ENCODE measurements around the gene ORM2.

DNA sequence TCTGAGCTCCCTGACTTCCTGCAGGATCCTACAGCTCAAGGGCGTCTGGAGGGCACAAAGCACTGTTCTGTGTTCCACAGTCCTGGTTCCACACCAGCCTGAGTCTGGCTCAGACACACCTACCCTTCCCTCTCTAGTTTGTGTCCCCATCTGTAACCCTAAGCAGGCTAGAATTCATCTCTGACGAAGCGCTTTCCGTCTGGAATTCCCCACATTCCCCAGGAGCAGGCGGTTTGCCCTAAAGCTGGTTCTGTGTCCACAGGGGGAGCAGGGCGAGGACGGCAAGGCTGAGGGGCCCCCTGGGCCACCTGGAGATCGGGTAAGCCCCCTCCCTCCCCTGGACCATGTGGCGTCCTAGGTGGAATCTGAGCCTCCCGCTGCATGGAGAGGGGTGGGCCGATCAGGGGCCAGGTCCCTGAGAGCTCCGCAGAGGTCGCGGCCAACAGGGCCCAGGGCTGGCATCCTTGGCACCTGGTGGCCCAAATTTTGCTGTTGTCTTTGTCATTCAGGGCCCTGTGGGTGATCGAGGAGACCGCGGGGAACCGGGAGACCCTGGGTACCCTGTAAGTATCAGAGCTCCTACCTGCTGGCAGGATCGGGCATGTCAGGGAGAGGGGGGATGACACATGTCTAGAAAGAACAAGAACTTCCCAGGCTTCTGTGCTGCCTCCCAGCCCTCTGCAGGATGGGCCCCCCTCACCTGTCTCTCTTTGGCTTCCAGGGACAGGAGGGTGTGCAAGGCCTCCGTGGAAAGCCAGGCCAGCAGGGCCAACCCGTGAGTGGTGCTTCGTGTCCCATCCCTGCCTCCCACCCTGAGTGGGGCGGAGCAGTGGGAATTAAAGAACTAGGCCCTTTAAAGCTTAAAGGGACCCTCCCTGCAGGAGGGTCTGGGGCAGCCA, 41.2 kb upstream of the ORM2 start:
- TF ChIP-seq, protein P1, sequence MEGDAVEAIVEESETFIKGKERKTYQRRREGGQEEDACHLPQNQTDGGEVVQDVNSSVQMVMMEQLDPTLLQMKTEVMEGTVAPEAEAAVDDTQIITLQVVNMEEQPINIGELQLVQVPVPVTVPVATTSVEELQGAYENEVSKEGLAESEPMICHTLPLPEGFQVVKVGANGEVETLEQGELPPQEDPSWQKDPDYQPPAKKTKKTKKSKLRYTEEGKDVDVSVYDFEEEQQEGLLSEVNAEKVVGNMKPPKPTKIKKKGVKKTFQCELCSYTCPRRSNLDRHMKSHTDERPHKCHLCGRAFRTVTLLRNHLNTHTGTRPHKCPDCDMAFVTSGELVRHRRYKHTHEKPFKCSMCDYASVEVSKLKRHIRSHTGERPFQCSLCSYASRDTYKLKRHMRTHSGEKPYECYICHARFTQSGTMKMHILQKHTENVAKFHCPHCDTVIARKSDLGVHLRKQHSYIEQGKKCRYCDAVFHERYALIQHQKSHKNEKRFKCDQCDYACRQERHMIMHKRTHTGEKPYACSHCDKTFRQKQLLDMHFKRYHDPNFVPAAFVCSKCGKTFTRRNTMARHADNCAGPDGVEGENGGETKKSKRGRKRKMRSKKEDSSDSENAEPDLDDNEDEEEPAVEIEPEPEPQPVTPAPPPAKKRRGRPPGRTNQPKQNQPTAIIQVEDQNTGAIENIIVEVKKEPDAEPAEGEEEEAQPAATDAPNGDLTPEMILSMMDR (IDR thresholded peaks at IDR 0.05) = no peak
- TF ChIP-seq POLR2A (IDR thresholded peaks at IDR 0.05) = no peak

Data from Peyer's patch (tissue), 4 donors.